Measurements from ENCODE around the gene CRISPLD2.
"Not testable (repeated sequence)": the region's sequence is repeated elsewhere in the genome, so short reads cannot be mapped to it uniquely, and the experiment has no call there.

Gene CRISPLD2

DNA sequence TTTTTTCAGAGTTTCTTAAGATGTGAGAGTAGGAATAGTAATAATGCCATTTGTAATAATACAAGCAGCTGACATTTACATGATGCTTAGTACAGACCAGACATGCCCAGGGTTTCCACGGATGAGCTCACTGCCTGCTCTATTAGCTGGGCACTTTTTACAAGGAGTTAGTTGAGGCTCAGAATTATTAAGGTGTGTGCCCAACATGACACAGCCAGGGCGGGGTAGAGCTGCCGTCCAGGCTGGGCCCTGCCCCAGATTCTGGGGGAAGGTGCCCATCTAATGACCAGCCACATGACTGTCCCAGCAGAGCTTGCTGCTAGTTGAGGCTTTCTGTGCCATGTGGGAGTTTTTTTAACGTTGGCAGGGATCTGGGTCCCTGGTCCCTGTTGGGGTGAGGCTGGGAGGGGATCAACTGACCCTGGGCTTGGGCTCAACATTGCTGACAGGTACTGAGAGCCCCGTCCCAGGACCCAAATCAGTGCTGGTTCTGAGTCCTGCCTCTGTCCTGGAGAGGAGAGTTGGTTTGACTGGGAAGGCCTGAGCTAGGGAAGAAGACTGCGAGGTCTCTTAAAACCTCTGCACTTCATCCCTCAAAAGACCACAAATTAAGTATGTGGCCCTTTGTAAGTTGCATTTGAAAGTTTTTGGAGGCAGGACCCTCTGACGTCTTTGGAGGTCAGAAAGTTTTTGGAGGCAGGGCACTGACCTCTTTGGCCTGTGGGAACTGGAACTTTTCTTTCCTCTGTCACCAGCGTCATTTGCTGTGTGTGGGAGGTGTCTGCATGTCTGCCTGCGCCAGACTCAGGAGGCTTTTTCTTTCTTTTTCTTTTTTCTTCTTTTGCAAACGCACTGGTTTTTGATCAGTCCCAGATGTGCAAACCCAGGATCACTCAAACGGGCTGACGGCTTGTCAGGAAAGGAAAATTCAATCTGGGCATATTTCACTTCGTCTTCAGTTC is 2.2 kb downstream of the CRISPLD2 start:
- no peak for DNase-seq (ENCODE audit: low read depth in 2 of 2)

DNA sequence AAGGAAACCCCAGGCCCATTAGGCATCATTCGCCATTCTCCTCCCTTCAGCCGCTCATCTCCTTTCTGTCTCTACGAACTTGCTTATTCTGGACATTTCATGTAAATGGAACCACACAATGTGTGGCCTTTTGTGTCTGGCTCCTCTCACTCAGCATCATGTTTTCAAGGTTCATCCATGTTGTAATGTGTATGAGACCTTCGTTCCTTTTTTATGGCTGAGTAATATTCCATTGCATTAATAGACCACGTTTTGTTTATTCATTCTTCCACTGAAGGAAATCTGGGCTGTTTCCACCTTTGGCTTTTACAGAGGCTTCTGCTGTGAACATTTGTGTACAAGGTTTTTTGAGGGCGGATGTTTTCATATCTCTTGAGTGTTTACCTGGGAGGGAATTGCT is 3.2 kb downstream of the CRISPLD2 start:
- DNase-seq (ENCODE audit: low read depth in 2 of 2): no peak

DNA sequence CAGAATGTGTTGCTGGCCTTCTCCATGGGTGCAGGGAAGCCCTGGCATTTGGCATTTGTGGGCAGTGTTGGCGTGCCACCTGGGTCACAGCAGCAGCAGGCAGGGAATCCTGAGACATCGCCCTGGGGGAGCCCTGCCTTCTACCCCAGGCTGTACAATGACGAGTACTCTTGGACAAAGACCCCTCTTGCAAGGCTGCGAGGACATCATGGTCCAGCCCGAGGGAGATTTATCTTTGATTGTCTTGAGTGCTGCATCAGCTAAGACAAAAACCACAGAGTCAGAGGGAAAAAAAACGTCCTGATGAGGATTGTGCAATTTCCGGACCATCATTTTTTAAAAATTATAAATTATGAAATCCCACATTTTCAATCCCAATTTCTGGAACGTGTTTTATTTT is 3.7 kb downstream of the CRISPLD2 start:
- DNase-seq (ENCODE audit: low read depth in 2 of 2): no peak

DNA sequence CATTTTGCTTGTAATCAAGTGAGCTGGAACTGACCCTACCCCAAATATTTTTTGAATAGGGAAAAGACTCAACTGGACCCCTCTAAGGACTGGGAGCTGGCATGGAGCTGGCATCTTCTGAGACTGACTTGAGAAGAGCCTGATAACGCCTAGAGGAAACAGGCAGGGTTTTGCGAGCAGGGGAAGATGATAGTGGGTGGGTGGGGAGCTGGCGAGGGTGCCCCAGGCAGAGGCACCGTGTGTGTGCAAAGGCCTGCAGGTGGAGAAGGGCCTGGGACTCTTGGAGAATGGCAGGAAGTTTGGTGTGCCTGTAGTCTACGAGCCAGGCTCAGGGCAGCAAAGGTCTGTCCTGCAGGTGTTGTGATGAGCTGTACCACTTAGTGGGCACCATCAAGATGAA is 4.1 kb downstream of the CRISPLD2 start:
- no peak for DNase-seq (ENCODE audit: low read depth in 2 of 2)

DNA sequence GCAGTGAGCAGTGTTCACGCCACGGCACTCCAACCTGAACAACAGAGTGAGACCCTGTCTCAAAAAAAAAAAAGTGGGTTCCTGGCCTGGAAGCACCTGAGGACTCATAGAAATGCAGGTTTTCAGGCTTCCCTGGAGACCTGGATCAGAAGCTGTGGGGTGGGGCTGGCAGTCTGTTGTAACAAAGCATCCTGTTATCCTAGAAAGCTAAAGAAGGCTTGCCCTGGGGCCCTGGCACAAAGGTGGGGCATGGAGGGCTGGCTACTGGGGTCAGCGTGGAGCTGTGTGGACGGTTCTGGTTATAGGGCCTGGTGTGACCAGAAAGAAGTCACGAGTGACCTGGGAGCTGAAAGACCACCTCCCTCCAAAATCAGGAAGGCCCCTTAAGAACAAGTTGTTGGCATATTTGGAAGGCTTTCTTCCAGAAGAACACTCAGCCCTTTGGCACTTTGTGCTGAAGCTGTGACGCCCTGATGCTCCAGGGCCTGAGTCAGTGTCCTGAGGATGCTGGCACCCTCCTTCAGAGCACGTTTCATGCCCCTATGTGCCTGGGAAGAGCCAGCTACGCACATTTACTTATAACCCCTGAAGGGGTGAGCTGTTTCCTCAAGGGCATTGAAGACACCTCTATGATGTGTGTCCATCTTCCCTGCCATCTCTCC is 6.2 kb downstream of the CRISPLD2 start:
- no peak for DNase-seq (ENCODE audit: low read depth in 2 of 2)

DNA sequence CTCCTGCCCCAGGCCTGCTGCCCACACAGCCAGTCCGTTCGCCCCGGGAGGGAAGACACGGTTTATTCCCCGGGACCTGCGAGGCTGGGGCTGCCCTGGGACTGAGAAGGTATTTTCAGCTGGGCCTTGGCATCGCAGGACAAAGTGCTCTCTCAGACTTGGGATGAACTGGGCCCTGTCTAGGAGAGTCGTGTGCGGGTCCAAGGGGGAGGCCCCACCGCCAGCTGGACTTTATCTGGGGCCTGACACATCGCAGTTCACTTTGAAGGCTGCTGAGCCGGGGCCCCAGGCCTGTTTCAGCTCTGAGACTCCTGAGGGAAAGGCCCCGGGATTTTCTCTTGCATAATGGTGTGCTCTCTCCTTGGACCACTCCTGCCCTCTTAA is 6.8 kb downstream of the CRISPLD2 start:
- DNase-seq (ENCODE audit: low read depth in 2 of 2): no peak

DNA sequence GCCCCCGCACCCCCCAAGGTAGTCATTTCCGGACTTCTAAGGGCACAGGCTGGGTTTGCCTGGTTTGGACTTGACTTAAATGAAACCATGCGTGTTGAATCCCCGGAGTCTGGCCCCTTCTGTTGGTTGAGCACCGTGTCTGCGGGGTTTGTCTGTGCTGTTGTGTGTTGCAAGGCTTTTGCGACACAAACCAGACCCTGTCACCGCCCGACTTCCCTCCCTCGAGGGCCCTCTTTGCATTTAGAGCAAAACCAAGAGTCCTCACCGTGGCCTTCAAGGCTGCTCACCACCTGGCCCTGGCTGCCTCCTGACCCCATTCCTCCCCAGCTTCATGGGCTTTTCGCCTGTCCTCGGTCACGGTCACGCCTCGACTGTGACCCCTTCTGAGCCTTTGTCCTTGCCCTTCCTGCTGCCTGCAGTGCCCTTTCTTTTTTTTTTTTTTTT is 7.4 kb downstream of the CRISPLD2 start:
- DNase-seq (ENCODE audit: low read depth in 2 of 2): no peak

DNA sequence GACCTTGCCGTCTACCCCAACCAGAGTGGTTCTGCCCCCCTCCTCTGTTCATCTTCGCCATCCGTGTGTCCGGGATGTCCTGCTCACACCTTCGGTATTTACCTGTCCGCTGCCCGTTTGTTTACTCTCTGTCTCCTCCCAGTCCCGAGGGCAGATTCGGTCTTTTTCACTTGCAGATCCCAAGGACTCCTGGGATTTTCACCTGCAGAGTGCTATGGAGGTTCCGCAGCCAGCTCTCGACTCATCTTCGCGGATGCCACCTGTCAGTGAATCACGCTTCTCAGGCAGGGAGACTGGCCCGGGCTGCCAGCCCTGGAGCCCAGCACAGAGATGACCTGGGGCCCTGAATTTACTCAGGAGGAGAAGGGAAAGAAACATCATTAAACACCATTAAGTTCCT is 8.1 kb downstream of the CRISPLD2 start:
- no peak for DNase-seq (ENCODE audit: low read depth in 2 of 2)

DNA sequence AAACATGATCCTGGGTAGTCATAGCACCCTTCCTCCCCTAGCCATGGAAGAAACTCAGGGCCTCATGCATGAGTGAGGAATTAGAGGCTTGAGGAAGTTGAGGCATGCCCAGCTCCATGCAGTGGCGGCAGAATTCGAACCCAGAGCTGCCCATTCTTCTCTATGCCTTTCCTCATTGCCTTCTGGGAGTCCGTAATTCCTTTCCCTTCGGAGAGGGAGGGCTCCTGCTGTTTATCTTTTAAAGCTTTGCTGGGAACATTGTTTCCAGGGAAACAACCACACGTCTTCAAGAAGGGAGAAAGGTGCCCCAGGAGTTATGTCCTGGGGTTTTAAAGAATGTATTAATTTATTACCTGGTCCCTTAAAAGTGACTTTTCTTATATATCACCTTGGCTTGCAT is 8.5 kb downstream of the CRISPLD2 start:
- no peak for DNase-seq (ENCODE audit: low read depth in 2 of 2)

DNA sequence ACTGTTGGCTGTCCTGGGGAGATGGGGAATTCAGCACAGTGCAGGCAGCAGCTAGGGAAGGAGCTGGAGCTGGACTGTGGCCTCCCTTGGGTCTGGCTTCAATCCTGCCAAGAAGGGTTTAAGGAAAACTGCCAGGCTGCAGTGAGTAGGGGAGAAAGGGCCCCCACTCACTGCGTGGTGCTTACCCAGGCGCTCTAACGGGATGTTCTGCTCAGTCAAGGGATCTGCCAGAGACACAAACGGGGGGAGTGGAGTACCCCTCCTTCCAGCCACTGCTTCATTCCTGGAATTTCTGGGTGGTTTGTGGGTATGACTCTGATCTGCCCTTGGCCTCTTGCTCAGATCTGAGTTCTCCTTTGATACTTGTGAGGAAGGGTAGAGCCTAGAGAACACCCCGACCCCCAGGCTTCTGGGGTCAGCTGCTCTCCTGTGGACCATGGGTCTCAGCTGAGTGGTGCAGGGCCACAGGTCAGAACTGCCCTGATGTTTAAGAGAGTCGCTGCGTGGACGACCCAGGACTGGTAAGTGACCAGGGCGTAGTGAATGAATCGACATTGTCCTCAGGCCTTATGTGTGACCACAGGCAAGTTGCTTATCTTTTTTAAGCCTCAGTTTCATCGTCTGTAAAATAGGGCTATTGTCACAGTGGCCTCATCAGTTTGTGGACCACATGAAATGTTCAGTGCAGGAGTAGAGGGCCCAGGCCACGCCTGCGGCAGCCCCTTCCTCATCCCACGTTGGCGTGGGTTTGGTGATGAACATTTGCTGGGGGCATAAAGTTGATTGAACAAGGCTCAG is 9.6 kb downstream of the CRISPLD2 start:
- no peak for DNase-seq (ENCODE audit: low read depth in 2 of 2)

DNA sequence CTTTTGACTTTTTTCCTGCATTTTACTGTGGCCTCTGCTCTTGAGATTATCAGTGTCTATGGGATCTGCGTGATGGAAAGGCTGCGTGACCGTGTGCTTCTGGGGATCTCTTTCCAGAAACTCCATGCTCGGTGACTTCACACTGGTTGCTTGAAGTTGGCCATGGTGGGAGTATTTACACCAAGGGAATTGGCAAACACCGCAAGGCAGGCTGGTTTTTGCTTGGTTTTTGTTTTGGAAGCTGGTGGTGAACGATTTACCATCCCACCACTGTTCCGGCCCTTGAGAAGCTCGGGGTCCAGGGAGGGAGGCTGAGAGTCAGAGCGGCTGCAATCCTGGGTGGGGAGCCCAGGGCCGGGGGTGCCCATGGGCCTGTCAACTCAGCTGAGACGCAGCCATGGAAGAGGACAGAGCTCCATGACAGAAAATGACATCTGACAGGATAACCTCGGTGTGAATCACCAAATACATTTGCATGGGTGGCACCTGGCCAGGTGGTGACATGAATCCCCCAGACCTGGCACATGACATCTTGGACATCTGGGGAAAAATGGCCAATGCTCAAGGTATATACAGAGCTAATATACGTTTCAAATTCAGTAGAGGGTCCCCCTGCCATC is 11.1 kb downstream of the CRISPLD2 start:
- no peak for DNase-seq (ENCODE audit: low read depth in 2 of 2)

DNA sequence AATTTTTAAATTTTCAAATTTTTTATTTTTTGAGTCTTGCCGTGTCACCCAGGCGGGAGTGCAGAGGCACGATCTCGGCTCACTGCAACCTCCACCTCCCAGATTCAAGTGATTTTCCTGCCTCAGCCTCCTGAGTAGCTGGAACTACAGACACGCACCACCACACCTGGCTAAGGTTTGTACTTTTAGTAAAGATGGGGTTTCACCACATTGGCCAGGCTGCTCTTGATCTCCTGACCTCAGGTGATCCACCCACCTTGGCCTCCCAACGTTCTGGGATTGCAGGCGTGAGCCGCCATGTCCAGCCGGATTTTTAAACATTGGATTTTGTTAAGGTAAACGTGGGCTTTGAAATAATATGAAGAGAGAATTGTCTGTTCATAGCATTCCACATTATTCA is 11.9 kb downstream of the CRISPLD2 start:
- DNase-seq (ENCODE audit: low read depth in 2 of 2): not testable (repeated sequence)

DNA sequence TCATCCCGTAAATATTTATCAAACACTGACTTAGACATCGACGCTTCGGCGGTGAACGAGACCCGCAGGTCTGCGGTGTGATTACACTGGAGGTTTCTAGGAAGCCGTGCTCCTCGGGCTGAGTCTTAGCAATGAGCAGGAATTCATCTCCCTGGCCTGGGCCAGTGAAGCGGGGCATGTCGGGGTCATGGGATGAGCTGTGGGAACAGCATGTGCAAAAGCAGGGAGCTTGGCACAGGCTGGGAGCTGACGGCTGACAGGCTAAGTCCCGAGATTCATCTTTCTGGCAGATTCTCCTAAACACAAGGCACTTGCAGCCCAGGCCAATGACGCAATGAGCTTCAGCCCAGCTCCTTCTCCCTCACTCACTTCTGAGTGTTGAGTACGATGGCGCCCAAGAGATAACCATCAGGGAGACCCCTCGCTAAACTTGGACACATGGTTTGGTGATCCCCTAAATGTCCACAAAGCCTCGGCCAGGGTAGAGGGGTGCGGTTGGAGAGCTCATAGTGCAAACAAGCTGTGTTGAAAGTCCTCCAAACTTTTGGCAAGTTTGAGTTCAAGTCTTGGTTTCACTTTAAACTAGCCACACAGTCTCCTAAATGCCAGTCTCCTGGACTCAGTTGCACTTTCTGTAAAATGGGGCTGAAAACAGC is 12.8 kb downstream of the CRISPLD2 start:
- no peak for DNase-seq (ENCODE audit: low read depth in 2 of 2)

DNA sequence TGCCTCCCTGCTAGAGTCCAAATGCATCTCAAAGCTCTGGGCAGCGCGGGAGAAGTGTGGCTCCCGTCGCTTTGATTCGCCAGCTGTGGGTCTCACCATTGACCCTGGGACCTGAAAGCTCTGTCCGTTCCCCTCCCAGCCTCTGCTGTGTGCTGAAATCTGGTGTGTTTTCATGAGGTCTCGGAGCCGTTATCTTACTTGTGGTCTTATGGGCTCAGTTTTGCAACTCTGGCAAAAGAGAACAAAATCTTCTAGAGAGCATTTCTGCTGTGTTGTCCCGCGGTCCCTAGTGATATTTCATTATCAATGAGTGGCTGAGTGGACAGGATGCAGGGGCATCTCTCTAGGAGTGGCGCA is 13.3 kb downstream of the CRISPLD2 start:
- DNase-seq (ENCODE audit: low read depth in 2 of 2): no peak

DNA sequence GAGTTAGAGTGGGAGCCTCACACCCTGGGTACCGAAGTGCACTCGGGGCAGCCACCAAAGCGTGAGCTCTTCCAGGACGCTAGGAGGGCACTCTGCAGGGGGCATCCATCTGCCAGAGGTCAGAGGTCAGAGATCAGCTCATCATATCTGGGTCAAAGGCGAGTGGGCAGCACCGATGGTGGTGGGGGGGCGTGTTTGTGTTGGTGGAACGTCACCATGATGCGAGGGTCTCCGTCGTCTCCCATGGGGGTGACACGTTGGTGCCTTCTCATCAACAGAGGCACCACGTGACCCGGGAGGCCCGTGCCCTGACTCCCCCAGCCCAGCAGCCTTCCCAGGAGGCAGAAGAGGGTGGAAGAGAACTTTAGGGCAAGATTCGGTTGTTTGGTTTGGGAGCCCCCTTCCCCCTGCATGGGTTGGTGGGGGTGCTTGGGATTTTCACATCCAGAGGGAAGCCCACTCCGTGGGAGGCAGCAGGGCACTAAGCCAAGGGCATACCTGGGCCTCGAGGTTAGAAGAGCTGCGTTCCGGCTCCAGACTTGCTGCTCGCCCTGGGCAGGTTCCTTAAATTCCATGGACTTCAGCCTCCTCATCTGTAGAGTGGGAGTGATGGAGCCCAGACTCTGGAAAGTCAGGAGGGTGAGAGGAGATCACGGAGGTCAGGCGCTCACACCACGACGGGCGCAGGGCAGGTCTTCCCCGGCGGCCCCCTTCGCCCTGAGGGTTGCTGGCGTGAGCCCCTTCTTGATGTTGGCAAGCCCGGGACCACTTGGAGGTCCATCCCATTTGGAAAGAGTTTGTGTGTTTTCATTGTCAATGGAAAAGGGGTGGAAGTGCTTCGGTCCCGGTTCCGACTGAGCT is 14.0 kb downstream of the CRISPLD2 start:
- no peak for DNase-seq (ENCODE audit: low read depth in 2 of 2)

DNA sequence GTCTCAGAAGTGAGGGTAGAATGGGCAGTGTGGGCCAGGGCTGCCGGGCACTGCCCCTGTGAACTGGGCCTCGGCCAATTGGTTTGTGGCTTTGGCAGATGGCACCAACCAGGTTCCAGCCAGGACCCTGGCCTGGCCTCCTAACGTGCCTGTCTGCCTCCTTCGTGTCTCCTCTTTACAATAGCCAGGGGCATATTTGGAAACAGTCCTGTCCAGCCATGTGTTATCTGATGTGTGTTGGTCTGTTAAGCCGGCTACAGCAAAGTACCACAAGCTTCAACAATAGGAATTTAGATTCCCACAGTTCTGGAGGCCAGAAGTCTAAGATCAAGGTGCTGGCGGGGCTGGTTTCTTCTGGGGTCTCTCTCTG is 14.6 kb downstream of the CRISPLD2 start:
- DNase-seq (ENCODE audit: low read depth in 2 of 2): no peak

DNA sequence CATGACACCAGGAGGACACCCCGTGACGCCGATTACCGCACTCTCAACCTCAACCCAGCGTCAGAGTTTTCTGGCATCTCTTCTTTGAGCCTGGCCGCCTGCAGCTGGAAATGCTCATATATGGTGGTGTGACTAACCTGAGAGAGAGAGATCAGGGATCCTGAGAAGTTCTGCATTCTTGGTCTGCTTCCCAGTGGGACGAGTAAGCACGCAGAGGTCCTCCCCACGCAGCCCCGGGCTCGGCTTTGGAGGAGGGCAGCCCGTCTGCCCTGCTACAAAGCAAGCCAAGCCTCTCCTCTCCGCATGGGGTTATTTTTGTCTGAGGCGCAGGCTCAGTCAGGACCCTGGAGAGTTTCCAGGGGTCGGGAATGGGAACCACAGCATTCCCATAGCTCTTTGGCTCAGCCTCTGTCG is 16.5 kb downstream of the CRISPLD2 start:
- no peak for DNase-seq (ENCODE audit: low read depth in 2 of 2)

DNA sequence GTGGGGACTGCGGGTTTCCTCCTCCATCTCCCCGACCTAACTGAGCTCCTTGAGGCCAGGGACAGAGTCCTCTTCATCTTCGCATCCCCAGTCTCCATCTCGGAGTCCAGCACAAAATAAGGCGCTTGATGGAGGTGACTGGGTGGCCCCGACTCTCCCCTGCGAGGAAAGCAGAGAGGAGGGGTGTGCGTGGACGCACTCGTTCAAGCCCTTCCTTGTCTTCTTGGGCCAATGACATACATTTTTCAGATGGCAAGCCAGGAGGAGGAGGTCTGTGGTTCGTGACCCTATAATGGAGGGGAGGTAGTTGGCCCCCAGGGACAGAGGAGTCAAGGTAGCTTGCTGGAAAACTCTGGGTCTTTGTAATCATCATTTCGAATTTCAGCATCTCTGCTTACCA is 17.2 kb downstream of the CRISPLD2 start:
- DNase-seq (ENCODE audit: low read depth in 2 of 2): no peak

DNA sequence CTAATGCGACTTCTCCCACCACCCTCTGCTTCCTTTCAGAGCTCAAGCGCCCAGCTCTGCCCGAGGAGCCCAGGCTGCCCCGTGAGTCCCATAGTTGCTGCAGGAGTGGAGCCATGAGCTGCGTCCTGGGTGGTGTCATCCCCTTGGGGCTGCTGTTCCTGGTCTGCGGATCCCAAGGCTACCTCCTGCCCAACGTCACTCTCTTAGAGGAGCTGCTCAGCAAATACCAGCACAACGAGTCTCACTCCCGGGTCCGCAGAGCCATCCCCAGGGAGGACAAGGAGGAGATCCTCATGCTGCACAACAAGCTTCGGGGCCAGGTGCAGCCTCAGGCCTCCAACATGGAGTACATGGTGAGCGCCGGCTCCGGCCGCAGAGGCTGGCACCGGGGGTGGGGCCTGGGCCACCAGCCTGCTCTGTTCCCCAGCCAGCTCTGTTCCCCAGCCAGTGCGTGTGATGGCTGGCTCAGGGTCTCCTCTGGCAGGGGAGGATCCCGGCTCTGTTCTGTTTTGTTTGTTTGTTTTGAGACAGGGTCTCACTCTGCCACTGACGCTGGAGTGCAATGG is 18.7 kb downstream of the CRISPLD2 start:
- no peak for DNase-seq (ENCODE audit: low read depth in 2 of 2)

DNA sequence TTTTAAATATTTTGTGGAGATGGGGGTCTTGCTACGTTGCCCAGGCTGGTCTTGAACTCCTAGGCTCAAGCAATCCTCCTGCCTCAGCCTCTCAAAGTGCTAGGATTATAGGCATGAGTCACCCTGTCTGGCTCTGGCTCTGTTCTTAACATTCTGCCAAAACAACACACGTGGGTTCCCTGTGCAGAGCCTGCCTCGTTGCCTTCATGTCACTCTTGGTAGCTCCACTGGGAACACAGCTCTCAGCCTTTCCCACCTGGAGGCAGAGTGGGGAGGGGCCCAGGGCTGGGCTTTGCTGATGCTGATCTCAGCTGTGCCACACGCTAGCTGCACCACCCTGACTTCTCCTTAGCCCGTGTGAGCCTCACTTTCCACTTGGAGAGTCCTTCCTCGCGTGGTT is 19.3 kb downstream of the CRISPLD2 start:
- no peak for DNase-seq (ENCODE audit: low read depth in 2 of 2)
